Epithelial cell of proximal tubule (primary cell): ENCODE data around the gene DAPL1. TPM values are rescaled to one million over a fixed set of nuclear protein-coding genes. Genes with fewer than 3 reads are reported as not detected.

Experiments used
- DNase-seq: peaks from one replicate; pipeline ENCODE4 v3.0.0-alpha.2; 2011; ENCODE audit warnings: low read depth
- H3K4me3 ChIP-seq: 2 replicates; pipeline ENCODE4 v1.5.1; 2011; ENCODE audit warnings: low read depth, mild to moderate bottlenecking, low read length
- total RNA-seq: library from RNA; depleted of rRNA; stranded (reverse); fragments of >200 nt; gene quantifications from 2 replicates; pipeline ENCODE4 v1.2.3, GENCODE V29; 2015
- TF ChIP-seq, protein P1 (sequence below): conservative IDR thresholded peaks from 2 replicates; pipeline ENCODE4 v1.5.1; 2012; ENCODE audit warnings: low read depth, mild to moderate bottlenecking, low read length

Gene DAPL1
- total RNA-seq, 1 donor from 2014 or later: not detected

DNA sequence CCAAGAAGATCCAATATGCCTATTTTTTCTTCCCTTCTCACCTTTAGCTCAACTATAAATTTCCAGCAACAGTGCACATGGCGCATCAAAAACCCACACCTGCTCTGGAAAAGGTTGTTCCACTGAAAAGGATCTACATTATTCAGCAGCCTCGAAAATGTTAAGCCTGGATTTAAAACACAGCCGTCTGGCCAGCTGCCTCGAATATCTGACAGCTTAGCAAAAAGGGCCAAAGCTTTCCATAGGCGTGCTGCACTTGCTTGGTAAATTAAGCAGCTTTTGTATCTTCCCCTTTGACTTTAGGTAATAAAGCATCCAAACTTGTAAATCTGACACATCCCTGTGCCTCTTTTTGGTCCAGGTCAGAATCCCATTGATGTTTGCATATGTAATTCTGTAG lies 20.5 kb downstream of the DAPL1 start:
- no peak overlapping the region for H3K4me3 ChIP-seq
- TF ChIP-seq, protein P1, sequence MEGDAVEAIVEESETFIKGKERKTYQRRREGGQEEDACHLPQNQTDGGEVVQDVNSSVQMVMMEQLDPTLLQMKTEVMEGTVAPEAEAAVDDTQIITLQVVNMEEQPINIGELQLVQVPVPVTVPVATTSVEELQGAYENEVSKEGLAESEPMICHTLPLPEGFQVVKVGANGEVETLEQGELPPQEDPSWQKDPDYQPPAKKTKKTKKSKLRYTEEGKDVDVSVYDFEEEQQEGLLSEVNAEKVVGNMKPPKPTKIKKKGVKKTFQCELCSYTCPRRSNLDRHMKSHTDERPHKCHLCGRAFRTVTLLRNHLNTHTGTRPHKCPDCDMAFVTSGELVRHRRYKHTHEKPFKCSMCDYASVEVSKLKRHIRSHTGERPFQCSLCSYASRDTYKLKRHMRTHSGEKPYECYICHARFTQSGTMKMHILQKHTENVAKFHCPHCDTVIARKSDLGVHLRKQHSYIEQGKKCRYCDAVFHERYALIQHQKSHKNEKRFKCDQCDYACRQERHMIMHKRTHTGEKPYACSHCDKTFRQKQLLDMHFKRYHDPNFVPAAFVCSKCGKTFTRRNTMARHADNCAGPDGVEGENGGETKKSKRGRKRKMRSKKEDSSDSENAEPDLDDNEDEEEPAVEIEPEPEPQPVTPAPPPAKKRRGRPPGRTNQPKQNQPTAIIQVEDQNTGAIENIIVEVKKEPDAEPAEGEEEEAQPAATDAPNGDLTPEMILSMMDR: no peak
- DNase-seq: no peak

DNA sequence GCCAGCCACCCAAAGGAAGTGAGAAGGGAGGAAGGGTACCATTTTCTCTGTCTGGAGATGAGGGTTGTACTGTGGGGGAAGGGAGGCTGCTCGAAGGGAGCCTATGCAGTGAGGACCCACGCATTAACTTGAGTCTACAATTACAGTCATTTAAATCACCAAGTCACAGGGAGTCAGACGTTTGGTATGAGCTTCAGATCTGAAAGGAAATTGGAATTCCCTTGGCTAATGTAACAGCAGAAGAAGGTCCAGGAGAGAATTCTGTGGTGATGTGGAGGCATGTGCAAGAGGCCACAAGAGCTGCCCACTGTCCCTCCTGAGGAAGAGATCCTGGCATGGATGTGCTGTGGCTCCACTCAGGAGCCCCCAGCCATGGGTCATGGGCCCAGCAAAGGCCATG lies 22.5 kb downstream of the DAPL1 start:
- no peak overlapping the region for H3K4me3 ChIP-seq
- no peak for DNase-seq
- TF ChIP-seq, protein P1: no peak

DNA sequence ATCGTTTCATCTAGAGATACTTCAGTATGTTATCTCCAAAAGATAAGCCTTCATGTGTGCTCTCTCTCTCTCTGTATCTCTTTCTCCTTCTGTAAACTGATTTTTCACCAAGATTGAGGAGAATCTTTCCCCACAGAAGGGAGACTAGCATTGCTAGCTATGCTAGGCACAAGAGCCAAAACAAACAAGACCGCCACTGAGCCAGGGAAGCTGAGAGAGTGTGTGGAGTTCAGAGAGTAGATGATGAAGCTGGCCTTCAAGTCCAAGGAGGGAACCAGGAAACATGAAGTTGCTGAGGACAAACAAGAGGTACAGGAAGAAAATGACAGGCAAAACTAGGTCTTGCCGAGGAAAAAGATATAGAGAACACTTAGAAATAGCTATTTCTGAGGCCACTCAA lies 23.4 kb downstream of the DAPL1 start:
- no peak overlapping the region for H3K4me3 ChIP-seq
- TF ChIP-seq, protein P1: no peak
- no peak for DNase-seq

DNA sequence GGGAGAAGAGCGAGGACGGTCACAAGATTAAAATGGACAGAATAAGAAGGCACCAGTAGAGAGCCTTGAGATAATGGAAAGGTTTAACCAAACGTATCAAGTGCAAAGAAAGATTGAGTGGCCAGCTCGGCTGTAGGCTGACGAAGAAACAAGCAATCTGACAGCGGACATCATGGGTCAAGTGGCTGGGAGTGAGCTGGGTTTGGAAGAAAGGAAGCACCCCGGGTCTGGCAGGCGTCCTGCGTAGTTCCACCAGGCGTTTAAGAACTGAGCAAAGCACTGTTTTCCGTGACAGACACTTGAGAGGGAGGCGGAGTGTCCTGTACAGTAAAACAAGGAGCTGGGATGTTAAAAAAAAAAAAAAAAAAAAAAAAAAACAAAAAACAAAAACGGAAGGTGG lies 27.1 kb downstream of the DAPL1 start:
- TF ChIP-seq, protein P1: no peak
- DNase-seq: no peak
- no peak overlapping the region for H3K4me3 ChIP-seq

DNA sequence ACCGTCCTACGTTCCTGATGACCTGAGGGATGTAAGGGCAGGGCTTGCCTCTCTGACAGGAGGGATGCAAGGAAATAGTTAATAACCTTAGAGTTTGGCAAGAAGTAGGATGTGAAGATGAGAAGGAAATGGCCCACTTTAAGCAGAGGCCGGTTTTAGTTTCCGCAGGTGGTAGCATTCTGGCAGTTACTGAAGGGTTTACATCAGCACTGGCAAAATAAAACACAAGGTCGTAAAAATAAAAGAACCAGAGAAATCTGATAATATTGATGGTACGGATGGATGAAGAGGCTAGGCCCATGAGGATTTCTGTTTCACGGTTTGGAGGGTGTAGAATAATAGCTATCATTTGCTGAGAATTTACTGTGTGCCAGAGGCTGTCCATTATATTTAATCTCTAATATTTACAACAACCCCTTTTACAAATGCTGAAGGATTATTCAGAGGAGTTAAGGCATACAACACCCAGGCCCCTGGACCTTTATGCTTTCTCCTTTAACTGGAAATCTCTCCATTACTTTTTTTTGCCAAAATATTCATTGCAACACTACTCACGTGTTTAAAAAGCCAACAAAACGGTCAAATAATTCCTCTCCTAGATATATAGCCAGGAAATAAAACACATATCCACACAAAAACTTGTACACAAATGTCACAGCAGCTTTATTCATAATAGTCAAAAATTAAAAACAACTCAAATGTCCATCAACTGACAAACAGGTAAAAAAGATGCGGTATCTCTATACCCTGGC lies 28.5 kb downstream of the DAPL1 start:
- DNase-seq: no peak
- no peak overlapping the region for H3K4me3 ChIP-seq
- TF ChIP-seq, protein P1: no peak

DNA sequence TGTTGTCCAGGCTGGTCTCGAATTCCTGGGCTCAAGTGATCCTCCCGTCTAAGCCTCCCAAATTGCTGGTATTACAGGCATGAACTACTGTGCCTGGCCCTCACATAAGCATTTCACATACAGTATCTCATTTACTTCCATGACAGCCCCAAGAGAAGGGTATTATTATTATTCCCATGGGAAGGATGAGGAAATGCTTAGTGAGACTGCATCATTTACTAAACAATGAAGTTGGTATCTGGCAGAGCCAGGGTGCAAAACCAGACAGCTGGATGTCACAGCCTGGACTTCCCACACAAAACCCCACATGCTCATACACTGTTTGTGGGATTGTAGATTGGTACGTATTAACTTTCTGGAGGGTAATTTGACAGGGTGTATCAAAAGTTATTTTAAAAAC lies 29.9 kb downstream of the DAPL1 start:
- TF ChIP-seq, protein P1: no peak
- DNase-seq: no peak
- H3K4me3 ChIP-seq: no peak overlapping the region

DNA sequence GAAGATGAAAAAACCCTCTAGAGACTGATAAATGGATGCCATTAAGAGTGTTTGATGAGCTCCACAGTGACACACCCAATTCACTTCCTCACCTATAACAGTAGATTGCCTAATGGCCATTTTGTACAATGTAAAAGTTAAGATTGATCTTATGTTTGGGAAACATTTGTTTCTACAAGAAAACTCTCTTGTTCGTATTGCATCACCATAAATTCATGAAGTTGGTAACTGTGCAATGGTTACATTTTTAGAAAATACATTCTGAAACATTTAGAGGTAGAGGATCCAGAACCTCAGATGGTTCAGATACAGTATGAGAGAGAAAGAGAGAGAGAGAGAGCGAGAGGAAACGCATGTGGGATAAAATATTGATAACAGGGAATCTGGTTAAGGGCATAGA lies 31.8 kb downstream of the DAPL1 start:
- TF ChIP-seq, protein P1: no peak
- H3K4me3 ChIP-seq: no peak overlapping the region
- no peak for DNase-seq
